Fibroblast of mammary gland (primary cell): ENCODE measurements around the gene PPFIA2.
A peak's percentile ranks its signal among the peaks of the same experiment; 100 is the strongest.

Experiments used
- DNase-seq: peaks from one replicate; pipeline ENCODE4 v3.0.0-alpha.2; 2010; ENCODE audit warnings: low read depth
- H3K4me3 ChIP-seq: 2 replicates; pipeline ENCODE4 v1.5.1; 2011; ENCODE audit warnings: low read depth, mild to moderate bottlenecking, low read length, moderate library complexity; ENCODE audit not compliant: control insufficient read depth
- CTCF ChIP-seq: conservative IDR thresholded peaks from 2 replicates; pipeline ENCODE4 v1.5.1; 2011; ENCODE audit warnings: low read depth, low read length, inconsistent platforms; ENCODE audit not compliant: control insufficient read depth, insufficient read depth

The PPFIA2 gene

GRCh38 chr12:81517296-81517695 is 241.9 kb downstream of the PPFIA2 start:
- no peak overlapping the region for H3K4me3 ChIP-seq
- TF ChIP-seq CTCF, result no peak
- no peak for DNase-seq

GRCh38 chr12:81502912-81503695 is 256.0 kb downstream of the PPFIA2 start:
- H3K4me3 ChIP-seq, result no peak overlapping the region
- no peak for TF ChIP-seq CTCF
- peak; percentile 94 for DNase-seq

- H3K4me3 ChIP-seq, result no peak overlapping the region
- TF ChIP-seq CTCF, result no peak
- no peak for DNase-seq
Measured at GRCh38 chr12:81500788-81501187, 258.4 kb downstream of the PPFIA2 start.

- H3K4me3 ChIP-seq, result no peak overlapping the region
- TF ChIP-seq CTCF, result no peak
Measured at GRCh38 chr12:81499809-81500208, 259.3 kb downstream of the PPFIA2 start.

GRCh38 chr12:81492131-81492720 is 266.9 kb downstream of the PPFIA2 start:
- no peak overlapping the region for H3K4me3 ChIP-seq
- TF ChIP-seq CTCF, result no peak
- peak; percentile 8 for DNase-seq

More at GRCh38 chr12:81499809-81500208, 259.3 kb downstream of the PPFIA2 start:
- DNase-seq, result no peak

GRCh38 chr12:81472934-81473333 is 286.2 kb downstream of the PPFIA2 start:
- TF ChIP-seq CTCF, result no peak
- no peak overlapping the region for H3K4me3 ChIP-seq
- no peak for DNase-seq
